Endometrium (tissue), 2 donors: ENCODE results near the gene MDGA2.
"Not testable (repeated sequence)": the region's sequence is repeated elsewhere in the genome, so short reads cannot be mapped to it uniquely, and the experiment has no call there.

Experiments used
- FAIRE-seq: peaks from 2 replicates; lab custom pipeline; 2012; peaks lifted over from hg19 to GRCh38; lab: Jason Lieb, UNC
- donor health status: control.
- donor health status: control.

Gene MDGA2

DNA sequence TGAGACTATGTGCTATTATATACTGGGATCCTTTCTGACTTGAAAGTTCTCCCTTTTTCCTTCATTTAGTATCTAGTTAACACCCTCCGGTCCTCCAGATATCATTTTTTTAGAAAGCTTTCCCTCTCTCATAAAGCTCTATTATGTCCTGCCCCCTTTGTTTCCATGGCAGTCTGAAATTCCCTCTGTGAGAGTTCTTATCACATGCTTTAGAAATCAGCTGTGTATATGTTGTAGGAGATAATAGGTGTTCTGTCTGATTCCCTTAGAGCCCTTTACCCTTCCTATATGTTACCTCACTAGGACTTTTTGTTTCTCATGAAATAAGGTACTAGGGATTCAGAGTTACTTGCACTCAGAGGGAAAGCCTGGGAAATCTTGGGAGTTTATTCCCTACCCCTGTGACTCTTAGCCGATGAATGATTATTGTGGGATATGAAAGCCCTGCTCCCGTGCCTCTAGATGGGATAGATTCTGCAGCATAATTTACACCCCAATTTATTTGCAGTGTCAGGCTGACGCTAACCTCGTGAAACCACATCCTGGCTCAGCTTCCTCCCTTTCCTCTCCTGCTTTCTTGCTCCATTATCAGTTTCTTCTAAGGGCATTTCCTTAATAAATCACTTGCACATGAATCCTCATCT is 448.4 kb downstream of the MDGA2 start:
- FAIRE-seq: no peak

- no peak for FAIRE-seq
These were observed 451.7 kb downstream of the MDGA2 start for GRCh38 chr14:47223656-47224055.

GRCh38 chr14:47220096-47220495 is 455.3 kb downstream of the MDGA2 start:
- FAIRE-seq: no peak

DNA sequence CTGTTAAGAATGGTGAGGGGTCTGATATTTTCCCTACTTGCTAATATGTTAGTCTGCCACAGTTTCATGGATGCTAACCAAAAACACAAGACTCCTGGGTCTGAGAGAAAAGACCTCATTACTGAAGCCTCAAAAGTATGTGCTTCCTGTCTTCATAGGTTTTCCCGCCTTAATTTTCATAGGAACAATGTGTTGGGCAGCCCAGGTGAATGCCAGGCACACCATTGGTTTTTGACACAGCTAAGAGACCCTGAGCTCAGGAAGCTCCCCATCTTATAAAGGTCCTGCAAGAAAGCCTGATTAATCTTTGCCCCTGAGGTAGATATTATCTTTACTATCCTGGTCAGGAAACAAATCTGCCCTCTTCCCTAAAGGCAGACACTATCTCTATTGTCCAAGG is 464.1 kb downstream of the MDGA2 start:
- FAIRE-seq: no peak

GRCh38 chr14:47210099-47210498 is 465.3 kb downstream of the MDGA2 start:
- FAIRE-seq: no peak

GRCh38 chr14:47208434-47208833 is 467.0 kb downstream of the MDGA2 start:
- FAIRE-seq: no peak

DNA sequence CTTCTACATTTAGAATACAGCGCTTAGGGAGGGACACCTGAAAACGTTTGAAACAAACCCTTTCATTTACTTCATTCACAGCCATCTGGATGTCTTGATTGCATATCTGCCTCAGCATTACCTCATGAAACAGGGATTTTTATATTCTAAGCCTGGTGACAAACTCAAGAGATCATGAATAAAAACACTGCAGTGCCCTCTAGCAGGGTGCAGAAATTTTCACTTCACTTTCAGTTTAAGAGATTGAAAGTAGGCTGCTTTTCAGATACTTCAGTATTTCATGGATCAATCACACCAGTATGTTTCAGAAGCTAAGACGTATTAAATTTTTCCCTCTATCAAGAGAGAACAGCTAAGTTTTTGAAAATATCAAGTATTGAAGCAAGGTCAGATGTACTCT is 467.8 kb downstream of the MDGA2 start:
- no peak for FAIRE-seq

GRCh38 chr14:47200740-47201139 is 474.7 kb downstream of the MDGA2 start:
- FAIRE-seq: no peak

GRCh38 chr14:47195582-47195981 is 479.8 kb downstream of the MDGA2 start:
- FAIRE-seq: no peak

GRCh38 chr14:47194055-47194454 is 481.4 kb downstream of the MDGA2 start:
- peak; percentile 80 for FAIRE-seq

DNA sequence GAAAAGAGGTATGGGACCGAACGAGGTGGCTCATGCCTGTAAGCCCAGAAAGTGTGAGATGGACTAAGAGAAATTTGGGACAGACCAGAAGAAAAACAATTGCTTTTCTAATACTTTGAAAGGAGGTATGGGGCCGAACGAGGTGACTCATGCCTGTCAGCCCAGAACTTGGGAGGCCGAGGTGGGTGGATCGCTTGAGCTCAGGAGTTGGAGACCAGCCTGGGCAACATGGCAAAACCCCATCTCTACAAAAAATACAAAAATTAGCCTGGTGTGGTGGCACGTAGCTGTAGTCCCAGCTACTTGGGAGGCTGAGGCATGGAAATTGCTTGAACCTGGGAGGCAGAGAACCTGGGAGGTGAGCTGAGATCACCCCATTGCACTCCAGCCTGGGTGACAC is 483.2 kb downstream of the MDGA2 start:
- FAIRE-seq: not testable (repeated sequence)

- FAIRE-seq: no peak
These were observed 483.7 kb downstream of the MDGA2 start for GRCh38 chr14:47191700-47192099.

DNA sequence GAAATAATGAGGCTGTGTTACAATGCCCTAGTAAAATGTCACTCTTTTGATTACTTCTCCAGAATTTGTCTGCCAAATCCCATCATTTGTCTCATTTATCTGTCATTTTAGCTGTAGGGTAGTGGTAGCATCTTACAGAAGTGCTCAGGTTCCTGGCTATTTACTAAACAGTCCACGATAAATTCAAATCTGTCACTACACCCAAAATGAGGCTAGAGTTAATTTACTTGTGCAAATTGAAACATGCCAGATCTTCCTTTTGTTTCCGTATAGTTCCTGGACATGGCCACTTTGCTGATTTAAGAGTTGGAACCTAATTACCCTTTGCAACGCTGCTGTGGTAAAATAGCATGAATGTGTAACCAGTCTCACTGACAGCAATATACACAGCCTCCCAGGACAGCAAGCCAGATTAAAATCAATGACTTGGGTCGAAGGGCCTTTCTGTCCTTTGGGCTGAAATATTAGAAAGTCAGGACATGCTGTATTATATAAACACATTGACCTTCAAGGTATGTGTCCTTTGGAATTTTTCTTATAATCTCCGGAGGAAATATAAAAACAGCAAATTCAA is 485.4 kb downstream of the MDGA2 start:
- no peak for FAIRE-seq

DNA sequence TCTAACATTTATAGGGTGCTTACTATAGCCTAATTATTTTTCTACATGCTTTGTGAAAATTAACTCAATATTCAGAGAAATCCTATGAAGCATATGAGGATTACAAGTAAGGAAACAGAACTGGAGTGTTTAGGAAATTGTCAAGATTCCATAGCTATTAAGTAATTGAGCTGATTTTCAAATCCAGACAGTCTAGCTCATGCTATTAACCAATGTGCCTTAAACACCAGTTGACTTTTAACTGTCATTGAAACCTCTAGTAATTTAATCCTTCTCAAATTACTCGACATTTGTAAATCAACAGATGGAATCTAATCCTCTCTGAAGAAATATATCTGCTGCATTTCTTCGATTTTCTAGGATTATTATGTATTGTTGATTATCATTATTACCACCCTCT is 488.9 kb downstream of the MDGA2 start:
- no peak for FAIRE-seq

GRCh38 chr14:47179906-47180305 is 495.5 kb downstream of the MDGA2 start:
- peak; percentile 48 for FAIRE-seq

GRCh38 chr14:47171896-47172295 is 503.5 kb downstream of the MDGA2 start:
- FAIRE-seq: not testable (repeated sequence)

DNA sequence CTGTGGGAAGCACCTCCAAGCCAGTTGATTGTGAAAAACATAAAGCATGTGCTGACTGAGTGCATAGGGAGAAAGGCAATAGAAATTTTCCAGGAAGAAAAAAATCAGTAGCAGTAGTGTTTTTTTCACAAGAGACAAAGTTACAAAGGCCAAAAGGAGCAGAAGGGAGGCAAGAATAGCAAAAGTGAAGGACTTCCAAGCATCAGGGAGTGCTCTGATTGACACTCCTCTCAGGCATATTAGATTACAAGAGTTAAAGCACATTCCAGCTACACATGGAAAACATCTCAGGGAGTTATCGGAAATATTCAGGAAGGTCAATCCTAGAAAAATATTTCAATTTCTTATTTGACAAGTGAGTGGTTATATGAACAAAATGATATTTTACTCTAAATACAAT is 508.0 kb downstream of the MDGA2 start:
- no peak for FAIRE-seq

DNA sequence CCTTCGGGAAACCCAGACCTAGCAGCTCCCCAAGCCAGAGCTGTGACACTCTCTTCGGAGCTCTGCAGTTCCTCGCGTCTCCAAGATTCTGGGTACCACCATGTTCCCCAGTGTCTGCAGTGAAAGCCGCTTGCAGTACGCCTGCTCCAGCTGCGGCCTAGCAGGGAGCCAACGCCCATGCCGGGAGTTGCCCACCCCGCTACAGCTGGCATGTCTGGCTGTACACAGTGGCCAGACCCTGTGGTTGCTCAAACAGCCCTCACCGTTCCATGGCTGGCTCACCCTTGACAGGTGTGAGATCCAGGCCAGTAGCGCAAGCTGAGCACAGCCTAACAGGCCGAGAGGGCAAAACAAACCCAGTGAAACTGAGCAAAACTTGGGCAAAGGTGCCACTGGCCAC is 520.0 kb downstream of the MDGA2 start:
- no peak for FAIRE-seq

GRCh38 chr14:47154276-47154797 is 521.1 kb downstream of the MDGA2 start:
- no peak for FAIRE-seq

GRCh38 chr14:47153746-47154145 is 521.7 kb downstream of the MDGA2 start:
- peak; percentile 99 for FAIRE-seq

- no peak for FAIRE-seq
These were observed 525.1 kb downstream of the MDGA2 start for GRCh38 chr14:47150267-47150666.

GRCh38 chr14:47149326-47149725 is 526.1 kb downstream of the MDGA2 start:
- no peak for FAIRE-seq

- FAIRE-seq: no peak
These were observed 526.7 kb downstream of the MDGA2 start for GRCh38 chr14:47148686-47149085.

DNA sequence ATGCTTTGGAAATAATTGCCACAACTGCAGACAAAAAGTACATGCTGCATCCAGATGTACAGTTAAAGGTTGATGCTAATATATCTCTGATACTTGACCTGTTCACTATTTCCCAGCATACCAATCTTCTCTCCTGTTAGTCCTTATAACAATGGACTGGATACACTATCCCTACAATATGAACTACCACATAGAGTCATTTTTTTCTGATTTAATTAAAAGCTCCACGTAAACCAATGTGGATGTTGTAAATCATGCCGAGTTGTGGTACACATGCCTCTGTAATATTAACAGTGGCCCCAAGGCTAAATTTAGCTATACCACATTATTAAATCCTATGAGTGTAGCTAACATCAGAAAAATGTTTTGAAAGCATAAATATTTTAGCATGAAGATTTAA is 554.8 kb downstream of the MDGA2 start:
- FAIRE-seq: no peak
